Measurements from ENCODE around the gene PRKAG1. TPM values are rescaled to one million over a fixed set of nuclear protein-coding genes. Genes with fewer than 3 reads are reported as not detected.

The PRKAG1 gene
- total RNA-seq, 1 experiment from 2014 or later: 57.3 TPM

- DNase-seq (ENCODE audit: low read depth, low spot score): no peak
- no peak for ATAC-seq
- ChIA-PET POLR2A (no interaction called here), CTCF (interaction anchor here (0.7 kb wide), 1 partner anchor 36 kb away, joined by 3 read pairs; no protein-coding TSS in a partner anchor)
- no peaks in the 10 kb centered on the region for H3K27me3 ChIP-seq (ENCODE audit: control insufficient read depth, insufficient read depth, low read length)
- BruUV-seq (replicated peaks): no TSS peak
- H3K27ac ChIP-seq (ENCODE audit: low read length): no peak overlapping the region
- H3K4me3 ChIP-seq (ENCODE audit: low read depth in 2 of 2, low read length in 2 of 2): no peak overlapping the region
- no peaks in the 10 kb centered on the region for H3K9me3 ChIP-seq (ENCODE audit: control insufficient read depth, insufficient read depth, low read depth, low read length)
- H3K4me1 ChIP-seq (ENCODE audit: control insufficient read depth, insufficient read depth, low read length): peaks cover 7% of the 10 kb centered on the region; the same call in 1 of the 2 replicates
- in situ Hi-C loops (cut with HindIII; ENCODE audit: low pct_unique_long_range_greater_than_20kb, low sequenced_read_pairs): no loop called here
- no peaks in the 10 kb centered on the region for H3K36me3 ChIP-seq (ENCODE audit: control insufficient read depth, insufficient read depth, low read length)
- TF ChIP-seq REST (IDR thresholded peaks at IDR 0.05; ENCODE audit: insufficient read depth in 1 of 2, low read depth in 2 of 2, low read length in 1 of 2): no peak
- no peak for TF ChIP-seq SIN3A (IDR thresholded peaks at IDR 0.05; ENCODE audit: borderline replicate concordance, insufficient read depth, low read depth, low read length)
- TF ChIP-seq CTCF (IDR thresholded peaks at IDR 0.05): no peak
- no peak for TF ChIP-seq POLR2AphosphoS5 (IDR thresholded peaks at IDR 0.05; ENCODE audit: low read depth, low read length)
- TF ChIP-seq TCF7L2 (IDR thresholded peaks at IDR 0.05; ENCODE audit: low read depth, low read length): no peak
- intact Hi-C loops (cut with micrococcal nuclease; ENCODE audit: unreplicated experiment): no loop called here
Observed at GRCh38 chr12:48961331-48961730, 57.2 kb downstream of the PRKAG1 start.

- no TSS peak for BruUV-seq (replicated peaks)
- H3K4me1 ChIP-seq (ENCODE audit: control insufficient read depth, insufficient read depth, low read length): peaks cover 10% of the 10 kb centered on the region
- no peaks in the 10 kb centered on the region for H3K27me3 ChIP-seq (ENCODE audit: control insufficient read depth, insufficient read depth, low read length)
- intact Hi-C loops (cut with micrococcal nuclease; ENCODE audit: unreplicated experiment): no loop called here
- TF ChIP-seq REST (IDR thresholded peaks at IDR 0.05; ENCODE audit: insufficient read depth in 1 of 2, low read depth in 2 of 2, low read length in 1 of 2) (no peak), CTCF (IDR thresholded peaks at IDR 0.05) (no peak), TCF7L2 (IDR thresholded peaks at IDR 0.05; ENCODE audit: low read depth, low read length) (no peak), POLR2AphosphoS5 (IDR thresholded peaks at IDR 0.05; ENCODE audit: low read depth, low read length) (no peak)
- no peak overlapping the region for H3K27ac ChIP-seq (ENCODE audit: low read length)
- ChIA-PET POLR2A (no interaction called here), CTCF (no interaction called here)
- no peak overlapping the region for H3K4me3 ChIP-seq (ENCODE audit: low read depth in 2 of 2, low read length in 2 of 2)
- in situ Hi-C loops (cut with HindIII; ENCODE audit: low pct_unique_long_range_greater_than_20kb, low sequenced_read_pairs): no loop called here
- ATAC-seq (no peak), DNase-seq (ENCODE audit: low read depth, low spot score) (no peak)
- H3K36me3 ChIP-seq (ENCODE audit: control insufficient read depth, insufficient read depth, low read length): no peaks in the 10 kb centered on the region
- H3K9me3 ChIP-seq (ENCODE audit: control insufficient read depth, insufficient read depth, low read depth, low read length): no peaks in the 10 kb centered on the region
Observed at GRCh38 chr12:48960834-48961233, 57.7 kb downstream of the PRKAG1 start.

All from Panc1 (cell line).